ENCODE results near the gene SEPSECS. TPM values are rescaled to one million over a fixed set of nuclear protein-coding genes. Genes with fewer than 3 reads are reported as not detected.
A peak's percentile ranks its signal among the peaks of the same experiment; 100 is the strongest.

Gene SEPSECS
- total and polyA plus RNA-seq, 9 of the 15 experiments (the other 6 are each of a cell fraction or from before 2014, with no cell fraction given): 3.9 to 17.2 (median 7.9) TPM

- TF ChIP-seq ZNF79 (CRISPR knock-in tag; IDR thresholded peaks at IDR 0.05; ENCODE audit: low read depth) (no peak), MEIS2 (IDR thresholded peaks at IDR 0.05; ENCODE audit: partially characterized antibody) (peak; percentile 62), CBX1 (IDR thresholded peaks at IDR 0.05; ENCODE audit: low read depth) (no peak), CREB3L1 (IDR thresholded peaks at IDR 0.05; ENCODE audit: borderline replicate concordance, low read depth) (peak; percentile 48; the same call in 1 of the 2 replicates), ZFPM2 (CRISPR knock-in tag; IDR thresholded peaks at IDR 0.05) (no peak), NKRF (IDR thresholded peaks at IDR 0.05; ENCODE audit: borderline replicate concordance) (no peak), NFE2L1 (tag; IDR thresholded peaks at IDR 0.05; ENCODE audit: borderline replicate concordance, low read depth) (no peak), ARID4B (CRISPR knock-in tag; IDR thresholded peaks at IDR 0.05) (no peak), E2F4 (CRISPR knock-in tag; IDR thresholded peaks at IDR 0.05; ENCODE audit: low read depth) (no peak), TCF7L2 (IDR thresholded peaks at IDR 0.05; ENCODE audit: low read depth, low read length) (no peak), MAFK (IDR thresholded peaks at IDR 0.05; ENCODE audit: low read length) (no peak), HDAC6 (IDR thresholded peaks at IDR 0.05; ENCODE audit: low read depth, low read length) (no peak)
- TF ChIP-seq, protein P1, sequence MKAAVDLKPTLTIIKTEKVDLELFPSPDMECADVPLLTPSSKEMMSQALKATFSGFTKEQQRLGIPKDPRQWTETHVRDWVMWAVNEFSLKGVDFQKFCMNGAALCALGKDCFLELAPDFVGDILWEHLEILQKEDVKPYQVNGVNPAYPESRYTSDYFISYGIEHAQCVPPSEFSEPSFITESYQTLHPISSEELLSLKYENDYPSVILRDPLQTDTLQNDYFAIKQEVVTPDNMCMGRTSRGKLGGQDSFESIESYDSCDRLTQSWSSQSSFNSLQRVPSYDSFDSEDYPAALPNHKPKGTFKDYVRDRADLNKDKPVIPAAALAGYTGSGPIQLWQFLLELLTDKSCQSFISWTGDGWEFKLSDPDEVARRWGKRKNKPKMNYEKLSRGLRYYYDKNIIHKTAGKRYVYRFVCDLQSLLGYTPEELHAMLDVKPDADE (conservative IDR thresholded peaks at IDR 0.05; ENCODE audit: control insufficient read depth, low read depth, low read length): no peak
Measured at GRCh38 chr4:25088093-25088952, 71.9 kb downstream of the SEPSECS start (continued).
